HepG2 (cell line): ENCODE data around the gene AK8.

ENCODE experiments used
- CEBPB ChIP-seq: IDR thresholded peaks from 2 replicates; pipeline ENCODE4 v1.6.1; 2011; ENCODE audit warnings: low read depth, low read length, improper control_type of control experiment, borderline replicate concordance
- JUN ChIP-seq: sonication (generic); formaldehyde crosslinking; IDR thresholded peaks from 2 replicates; pipeline ENCODE4 v1.4.0; 2020; ENCODE audit warnings: mild to moderate bottlenecking, missing genetic modification reagents
- PHF8 ChIP-seq: sonication (generic); formaldehyde crosslinking; IDR thresholded peaks from 2 replicates; pipeline ENCODE4 v1.5.0; 2020; ENCODE audit warnings: missing genetic modification reagents
- POLR2A ChIP-seq, 2 experiments: IDR thresholded peaks; 2 replicates each; pipeline ENCODE4 v1.6.1; 2011; ENCODE audit warnings: low read depth in 2 of 2, low read length in 2 of 2, mild to moderate bottlenecking in 1 of 2, moderate library complexity in 1 of 2; ENCODE audit not compliant: insufficient read depth in 1 of 2
- RFX5 ChIP-seq: IDR thresholded peaks from 2 replicates; pipeline ENCODE4 v1.6.1; 2011; ENCODE audit warnings: low read depth, low read length, improper control_type of control experiment
- ZBTB8A ChIP-seq: sonication (generic); formaldehyde crosslinking; IDR thresholded peaks from 2 replicates; pipeline ENCODE4 v1.4.0; 2020; ENCODE audit warnings: mild to moderate bottlenecking, low read depth, missing genetic modification reagents, borderline replicate concordance
- TF ChIP-seq, protein P1 (sequence below): sonication (generic); formaldehyde crosslinking; IDR thresholded peaks from 2 replicates; pipeline ENCODE4 v1.4.0; 2020; ENCODE audit warnings: mild to moderate bottlenecking, missing genetic modification reagents
- TF ChIP-seq, protein P2 (sequence below): sonication (generic); formaldehyde crosslinking; IDR thresholded peaks from 2 replicates; pipeline ENCODE4 v1.5.0; 2020; ENCODE audit warnings: mild to moderate bottlenecking, missing genetic modification reagents, moderate library complexity
- TF ChIP-seq, protein P3 (sequence below): sonication (generic); formaldehyde crosslinking; IDR thresholded peaks from 2 replicates; pipeline ENCODE4 v1.4.0; 2020; ENCODE audit warnings: missing genetic modification reagents

DNA sequence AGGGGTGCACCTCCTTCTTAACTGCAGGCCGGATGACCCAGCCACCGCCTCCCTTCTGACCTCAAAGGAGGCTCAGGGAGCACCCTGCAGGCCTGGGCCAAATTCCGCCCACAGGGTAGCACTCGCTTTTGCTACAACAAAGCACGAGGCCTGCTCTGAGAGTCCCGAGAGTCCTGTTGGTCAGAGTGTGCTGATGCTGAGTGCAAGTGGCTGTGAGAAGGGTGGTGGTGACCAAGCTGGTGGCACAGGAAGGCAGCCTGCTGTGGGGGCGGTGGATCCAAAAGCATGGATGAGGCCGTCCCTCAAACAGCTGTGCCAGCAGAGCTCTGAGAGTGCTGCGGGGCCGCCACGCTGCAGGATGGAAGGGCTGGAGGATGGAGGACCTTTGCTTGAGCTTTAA, 101.8 kb downstream of the AK8 start:
- TF ChIP-seq RFX5, result no peak
- TF ChIP-seq, protein P1, sequence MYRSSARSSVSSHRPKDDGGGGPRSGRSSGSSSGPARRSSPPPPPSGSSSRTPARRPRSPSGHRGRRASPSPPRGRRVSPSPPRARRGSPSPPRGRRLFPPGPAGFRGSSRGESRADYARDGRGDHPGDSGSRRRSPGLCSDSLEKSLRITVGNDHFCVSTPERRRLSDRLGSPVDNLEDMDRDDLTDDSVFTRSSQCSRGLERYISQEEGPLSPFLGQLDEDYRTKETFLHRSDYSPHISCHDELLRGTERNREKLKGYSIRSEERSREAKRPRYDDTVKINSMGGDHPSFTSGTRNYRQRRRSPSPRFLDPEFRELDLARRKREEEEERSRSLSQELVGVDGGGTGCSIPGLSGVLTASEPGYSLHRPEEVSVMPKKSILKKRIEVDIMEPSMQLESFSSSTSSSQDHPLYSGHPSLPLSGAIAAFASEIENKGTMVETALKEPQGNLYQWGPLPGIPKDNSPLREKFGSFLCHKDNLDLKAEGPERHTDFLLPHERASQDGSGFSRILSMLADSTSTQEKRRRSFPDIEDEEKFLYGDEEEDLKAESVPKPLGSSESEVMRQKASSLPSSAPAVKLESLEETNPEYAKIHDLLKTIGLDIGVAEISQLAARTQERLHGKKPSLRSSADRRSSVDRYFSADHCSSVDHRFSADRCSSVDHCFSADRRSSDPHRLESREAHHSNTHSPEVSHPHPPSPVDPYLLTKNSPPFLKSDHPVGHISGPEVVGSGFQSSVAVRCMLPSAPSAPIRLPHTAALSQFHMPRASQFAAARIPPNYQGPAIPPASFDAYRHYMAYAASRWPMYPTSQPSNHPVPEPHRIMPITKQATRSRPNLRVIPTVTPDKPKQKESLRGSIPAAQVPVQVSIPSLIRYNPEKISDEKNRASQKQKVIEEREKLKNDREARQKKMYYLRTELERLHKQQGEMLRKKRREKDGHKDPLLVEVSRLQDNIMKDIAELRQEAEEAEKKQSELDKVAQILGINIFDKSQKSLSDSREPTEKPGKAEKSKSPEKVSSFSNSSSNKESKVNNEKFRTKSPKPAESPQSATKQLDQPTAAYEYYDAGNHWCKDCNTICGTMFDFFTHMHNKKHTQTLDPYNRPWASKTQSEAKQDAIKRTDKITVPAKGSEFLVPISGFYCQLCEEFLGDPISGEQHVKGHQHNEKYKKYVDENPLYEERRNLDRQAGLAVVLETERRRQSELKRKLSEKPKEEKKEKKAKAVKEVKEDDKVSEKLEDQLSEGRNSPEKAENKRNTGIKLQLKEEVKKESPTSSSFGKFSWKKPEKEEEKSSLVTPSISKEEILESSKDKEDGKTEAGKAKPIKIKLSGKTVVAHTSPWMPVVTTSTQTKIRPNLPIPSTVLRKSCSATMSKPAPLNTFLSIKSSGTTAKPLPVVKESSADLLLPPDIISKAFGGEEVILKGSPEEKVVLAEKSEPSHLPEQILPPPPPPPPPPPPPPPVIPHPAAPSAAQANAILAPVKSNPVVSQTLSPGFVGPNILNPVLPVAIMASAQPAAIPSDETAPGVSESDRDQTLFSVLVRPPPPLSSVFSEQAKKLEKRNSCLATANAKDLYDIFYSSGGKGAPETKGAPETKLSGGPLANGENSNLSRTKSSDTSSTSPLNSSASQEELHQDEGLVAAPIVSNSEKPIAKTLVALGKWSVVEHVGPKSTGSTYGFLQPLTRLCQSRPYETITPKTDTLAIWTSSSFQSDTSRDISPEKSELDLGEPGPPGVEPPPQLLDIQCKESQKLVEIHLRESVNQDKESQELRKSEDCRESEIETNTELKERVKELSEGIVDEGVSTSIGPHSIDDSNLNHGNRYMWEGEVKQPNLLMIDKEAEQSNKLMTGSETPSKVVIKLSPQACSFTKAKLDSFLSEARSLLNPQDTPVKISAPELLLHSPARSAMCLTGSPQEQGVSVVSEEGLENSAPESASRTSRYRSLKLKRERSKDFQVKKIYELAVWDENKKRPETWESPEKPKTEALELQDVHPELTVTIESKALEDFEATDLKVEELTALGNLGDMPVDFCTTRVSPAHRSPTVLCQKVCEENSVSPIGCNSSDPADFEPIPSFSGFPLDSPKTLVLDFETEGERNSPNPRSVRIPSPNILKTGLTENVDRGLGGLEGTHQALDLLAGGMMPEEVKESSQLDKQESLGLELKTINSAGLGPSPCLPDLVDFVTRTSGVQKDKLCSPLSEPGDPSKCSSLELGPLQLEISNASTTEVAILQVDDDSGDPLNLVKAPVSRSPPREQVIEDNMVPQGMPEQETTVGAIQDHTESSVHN (CRISPR knock-in tag), result no peak
- TF ChIP-seq JUN (CRISPR knock-in tag), result no peak
- TF ChIP-seq, protein P2, sequence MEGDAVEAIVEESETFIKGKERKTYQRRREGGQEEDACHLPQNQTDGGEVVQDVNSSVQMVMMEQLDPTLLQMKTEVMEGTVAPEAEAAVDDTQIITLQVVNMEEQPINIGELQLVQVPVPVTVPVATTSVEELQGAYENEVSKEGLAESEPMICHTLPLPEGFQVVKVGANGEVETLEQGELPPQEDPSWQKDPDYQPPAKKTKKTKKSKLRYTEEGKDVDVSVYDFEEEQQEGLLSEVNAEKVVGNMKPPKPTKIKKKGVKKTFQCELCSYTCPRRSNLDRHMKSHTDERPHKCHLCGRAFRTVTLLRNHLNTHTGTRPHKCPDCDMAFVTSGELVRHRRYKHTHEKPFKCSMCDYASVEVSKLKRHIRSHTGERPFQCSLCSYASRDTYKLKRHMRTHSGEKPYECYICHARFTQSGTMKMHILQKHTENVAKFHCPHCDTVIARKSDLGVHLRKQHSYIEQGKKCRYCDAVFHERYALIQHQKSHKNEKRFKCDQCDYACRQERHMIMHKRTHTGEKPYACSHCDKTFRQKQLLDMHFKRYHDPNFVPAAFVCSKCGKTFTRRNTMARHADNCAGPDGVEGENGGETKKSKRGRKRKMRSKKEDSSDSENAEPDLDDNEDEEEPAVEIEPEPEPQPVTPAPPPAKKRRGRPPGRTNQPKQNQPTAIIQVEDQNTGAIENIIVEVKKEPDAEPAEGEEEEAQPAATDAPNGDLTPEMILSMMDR, result no peak
- no peak for TF ChIP-seq CEBPB
- TF ChIP-seq PHF8, result no peak
- no peak for TF ChIP-seq ZBTB8A
- TF ChIP-seq, protein P3, sequence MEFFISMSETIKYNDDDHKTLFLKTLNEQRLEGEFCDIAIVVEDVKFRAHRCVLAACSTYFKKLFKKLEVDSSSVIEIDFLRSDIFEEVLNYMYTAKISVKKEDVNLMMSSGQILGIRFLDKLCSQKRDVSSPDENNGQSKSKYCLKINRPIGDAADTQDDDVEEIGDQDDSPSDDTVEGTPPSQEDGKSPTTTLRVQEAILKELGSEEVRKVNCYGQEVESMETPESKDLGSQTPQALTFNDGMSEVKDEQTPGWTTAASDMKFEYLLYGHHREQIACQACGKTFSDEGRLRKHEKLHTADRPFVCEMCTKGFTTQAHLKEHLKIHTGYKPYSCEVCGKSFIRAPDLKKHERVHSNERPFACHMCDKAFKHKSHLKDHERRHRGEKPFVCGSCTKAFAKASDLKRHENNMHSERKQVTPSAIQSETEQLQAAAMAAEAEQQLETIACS (CRISPR knock-in tag), result no peak
- TF ChIP-seq POLR2A (IDR thresholded peaks at IDR 0.05; ENCODE audit: insufficient read depth in 1 of 2, low read depth in 2 of 2, low read length in 2 of 2), result no peak
